Stimulated activated CD8-positive, alpha-beta memory T cell treated with anti-CD3 and anti-CD28 coated beads, Interleukin-15, amount 100 ng/mL, for 24 hours (primary cell): Measurements from ENCODE around the gene DRC3.

Source experiments
- DNase-seq: peaks from one replicate; pipeline ENCODE4 v3.0.0-alpha.2; 2020; ENCODE audit warnings: low read depth

The DRC3 gene

GRCh38 chr17:18055597-18055996, 82.9 kb downstream of the DRC3 start:
- no peak for DNase-seq

GRCh38 chr17:18056214-18056613, 83.6 kb downstream of the DRC3 start:
- no peak for DNase-seq

DNA sequence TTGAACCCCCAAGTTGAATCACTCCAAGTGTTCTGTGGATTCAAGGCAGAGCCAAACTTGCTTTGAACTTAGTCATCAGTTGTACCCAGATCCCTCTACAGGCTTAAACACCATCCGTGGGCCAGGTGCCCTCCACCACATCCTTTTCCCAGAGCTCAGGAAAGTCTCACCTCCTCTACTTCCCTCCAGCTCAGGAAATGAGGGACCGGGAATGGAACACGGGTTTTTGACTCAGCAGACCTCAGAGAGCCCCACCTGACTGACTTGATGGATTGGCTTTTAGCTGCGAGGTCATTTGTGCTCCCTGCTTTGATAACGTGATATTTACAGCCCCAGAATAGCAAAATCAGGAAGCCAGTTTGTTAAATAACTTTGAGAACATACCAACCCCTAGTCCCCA, 86.6 kb downstream of the DRC3 start:
- DNase-seq: no peak

DNA sequence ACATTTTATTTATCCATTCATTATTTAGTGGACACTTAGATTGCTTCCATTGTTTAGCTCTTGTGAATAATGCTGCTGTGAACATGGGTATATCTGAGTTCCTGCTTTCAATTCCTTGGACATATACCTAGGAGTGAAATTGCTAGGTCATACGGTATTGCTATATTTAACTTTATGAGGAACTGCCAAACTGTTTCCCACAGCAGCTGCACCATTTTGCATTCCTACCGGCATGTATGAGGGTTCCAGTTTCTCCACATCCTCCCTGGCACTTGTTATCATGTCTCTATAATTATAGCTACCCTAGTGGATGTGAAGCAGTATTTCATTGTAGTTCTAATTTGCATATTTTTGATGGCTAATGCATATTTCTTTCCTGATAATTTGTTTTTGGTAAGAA, 91.4 kb downstream of the DRC3 start:
- DNase-seq: no peak

DNA sequence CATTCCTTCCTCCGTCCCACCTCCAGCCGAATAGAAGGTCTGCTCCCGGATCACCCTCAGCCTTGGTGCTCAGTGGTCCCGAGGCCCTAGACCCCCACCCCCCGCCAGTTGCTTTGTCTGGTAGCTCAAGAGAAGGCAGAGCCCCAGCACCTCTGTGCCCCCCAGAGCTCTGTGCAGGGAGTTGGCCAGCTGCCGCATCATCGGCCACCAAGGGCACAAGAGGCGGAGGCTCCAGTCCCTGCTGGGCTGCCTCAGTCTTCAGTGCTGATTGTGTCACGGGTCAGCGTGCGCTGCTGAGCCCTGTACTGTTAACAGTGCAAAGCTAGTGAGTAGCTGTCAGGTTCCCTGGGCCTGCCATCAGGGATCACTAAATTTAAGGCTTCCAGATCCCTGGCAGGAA, 92.9 kb downstream of the DRC3 start:
- no peak for DNase-seq
